Muscle layer of colon (tissue), 2 donors: Measurements from ENCODE around the gene SDF4.
A peak's percentile ranks its signal among the peaks of the same experiment; 100 is the strongest.

Source experiments
- H3K27ac ChIP-seq: one replicate; pipeline ENCODE4 v1.7.0; 2013; ENCODE audit warnings: low read depth, mild to moderate bottlenecking, low read length, moderate library complexity
- H3K27me3 ChIP-seq, 2 donors: one replicate each; pipeline ENCODE4 v1.7.0; 2013; ENCODE audit warnings: low read length in 2 of 2, mild to moderate bottlenecking in 2 of 2; ENCODE audit not compliant: insufficient read depth in 2 of 2, control insufficient read depth in 1 of 2
- H3K36me3 ChIP-seq: one replicate; pipeline ENCODE4 v1.7.0; 2013; ENCODE audit warnings: mild to moderate bottlenecking, low read length; ENCODE audit not compliant: insufficient read depth
- H3K4me1 ChIP-seq: one replicate; pipeline ENCODE4 v1.7.0; 2013; ENCODE audit warnings: mild to moderate bottlenecking, low read length; ENCODE audit not compliant: insufficient read depth
- H3K4me3 ChIP-seq, 2 donors: one replicate each; pipeline ENCODE4 v1.7.0; 2013; ENCODE audit warnings: low read length in 2 of 2, low read depth in 1 of 2, mild to moderate bottlenecking in 1 of 2, moderate library complexity in 1 of 2
- H3K9ac ChIP-seq: one replicate; pipeline ENCODE4 v1.7.0; 2013; ENCODE audit warnings: low read length
- H3K9me3 ChIP-seq: one replicate; pipeline ENCODE4 v1.7.0; 2013; ENCODE audit warnings: mild to moderate bottlenecking, low read length
- donor health status: abdominal sarcoma.
- donor health status: Adenocarcinoma of cecum.

Gene SDF4

GRCh38 chr1:1231400-1232207 lies at the start of gene SDF4:
Gene SDF4 (minus strand): TSS chr1:1232001. CDS start chr1:1228772, 3,229 bp downstream.
- H3K9ac ChIP-seq: peak within 1 kb of the TSS; percentile 76
- no peaks in the 10 kb centered on the region for H3K9me3 ChIP-seq
- H3K4me1 ChIP-seq: peaks cover 25% of the 10 kb centered on the region
- peaks cover 17% of the 10 kb centered on the region for H3K36me3 ChIP-seq
- peaks cover 0 to 2% of the 10 kb centered on the region in 2 donors for H3K27me3 ChIP-seq
- H3K27ac ChIP-seq: peak within 1 kb of the TSS; percentile 75
- peak within 1 kb of the TSS; percentile 66 to 99 for H3K4me3 ChIP-seq

- H3K4me3 ChIP-seq: no peak overlapping the region
- H3K9ac ChIP-seq: no peak overlapping the region
- H3K27ac ChIP-seq: no peak overlapping the region
- H3K4me1 ChIP-seq: no peaks in the 10 kb centered on the region
- peaks cover 0 to 14% of the 10 kb centered on the region in 2 donors for H3K27me3 ChIP-seq
- H3K9me3 ChIP-seq: no peaks in the 10 kb centered on the region
- no peaks in the 10 kb centered on the region for H3K36me3 ChIP-seq
These were observed 49.1 kb upstream of the SDF4 start for GRCh38 chr1:1280782-1281481.

- Histone ChIP-seq H3K4me1 (peaks cover 7% of the 10 kb centered on the region), H3K4me3 (no peak overlapping the region), H3K27me3 (no peaks in the 10 kb centered on the region), H3K27ac (no peak overlapping the region), H3K36me3 (no peaks in the 10 kb centered on the region), H3K9me3 (no peaks in the 10 kb centered on the region), H3K9ac (no peak overlapping the region)
These were observed 47.2 kb upstream of the SDF4 start for GRCh38 chr1:1279028-1279427.

- Histone ChIP-seq H3K9me3 (no peaks in the 10 kb centered on the region), H3K36me3 (no peaks in the 10 kb centered on the region), H3K9ac (no peak overlapping the region), H3K27me3 (no peaks in the 10 kb centered on the region), H3K4me3 (no peak overlapping the region), H3K27ac (no peak overlapping the region), H3K4me1 (peaks cover 7% of the 10 kb centered on the region)
These were observed 46.8 kb upstream of the SDF4 start for GRCh38 chr1:1278620-1279019.

GRCh38 chr1:1275836-1276235 lies 44.0 kb upstream of the SDF4 start:
- H3K4me3 ChIP-seq: no peak overlapping the region
- no peak overlapping the region for H3K27ac ChIP-seq

DNA sequence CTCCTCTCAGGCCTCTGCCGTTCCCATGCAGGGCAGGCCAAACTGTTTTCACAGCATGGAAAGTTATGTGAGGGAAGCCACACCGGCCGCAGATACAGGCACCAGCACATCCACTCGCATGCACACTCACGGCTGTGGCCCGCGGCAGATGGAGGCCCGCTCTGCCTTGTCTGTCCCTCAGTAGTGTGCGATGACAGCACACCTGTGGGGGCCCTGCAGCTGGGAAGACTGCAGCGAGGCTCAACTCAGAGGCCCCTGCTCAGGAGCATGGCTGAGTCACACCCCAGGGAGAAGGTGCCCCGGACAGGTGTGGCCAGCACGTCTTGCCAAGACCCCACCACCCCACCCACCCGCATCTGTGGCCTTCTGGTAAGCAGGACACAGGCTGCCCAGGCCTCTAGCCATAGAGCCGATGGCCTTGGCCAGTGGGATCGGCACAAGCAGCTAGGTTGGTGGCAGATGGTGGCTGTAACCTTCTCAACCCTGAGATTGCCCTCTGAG lies 43.2 kb upstream of the SDF4 start:
- no peaks in the 10 kb centered on the region for H3K9me3 ChIP-seq
- peak overlapping the region in 1 of 2 donors; percentile 63 for H3K4me3 ChIP-seq
- no peaks in the 10 kb centered on the region for H3K27me3 ChIP-seq
- no peaks in the 10 kb centered on the region for H3K36me3 ChIP-seq
- peaks cover 36% of the 10 kb centered on the region for H3K4me1 ChIP-seq
- H3K9ac ChIP-seq: no peak overlapping the region
- H3K27ac ChIP-seq: peak overlapping the region; percentile 54

More at GRCh38 chr1:1275836-1276235, 44.0 kb upstream of the SDF4 start:
- Histone ChIP-seq H3K9me3 (no peaks in the 10 kb centered on the region), H3K9ac (no peak overlapping the region), H3K4me1 (peaks cover 27% of the 10 kb centered on the region), H3K27me3 (no peaks in the 10 kb centered on the region), H3K36me3 (no peaks in the 10 kb centered on the region)

GRCh38 chr1:1274299-1274930 lies 42.6 kb upstream of the SDF4 start:
- peaks cover 37% of the 10 kb centered on the region for H3K4me1 ChIP-seq
- H3K9me3 ChIP-seq: no peaks in the 10 kb centered on the region
- H3K4me3 ChIP-seq: peak overlapping the region; percentile 63 to 66
- no peaks in the 10 kb centered on the region for H3K27me3 ChIP-seq
- no peaks in the 10 kb centered on the region for H3K36me3 ChIP-seq
- H3K27ac ChIP-seq: peak overlapping the region; percentile 54
- H3K9ac ChIP-seq: peak overlapping the region; percentile 44

GRCh38 chr1:1273512-1274298 lies 41.9 kb upstream of the SDF4 start, which contains the start of gene UBE2J2:
Gene UBE2J2 (minus strand): TSS chr1:1273854. CDS start chr1:1267992, 5,862 bp downstream.
- H3K9me3 ChIP-seq: no peaks in the 10 kb centered on the region
- H3K9ac ChIP-seq: peak within 1 kb of the TSS; percentile 80
- H3K4me1 ChIP-seq: peaks cover 37% of the 10 kb centered on the region
- H3K27me3 ChIP-seq: no peaks in the 10 kb centered on the region
- peak within 1 kb of the TSS; percentile 54 for H3K27ac ChIP-seq
- H3K36me3 ChIP-seq: no peaks in the 10 kb centered on the region
- H3K4me3 ChIP-seq: peak within 1 kb of the TSS; percentile 66 to 91

DNA sequence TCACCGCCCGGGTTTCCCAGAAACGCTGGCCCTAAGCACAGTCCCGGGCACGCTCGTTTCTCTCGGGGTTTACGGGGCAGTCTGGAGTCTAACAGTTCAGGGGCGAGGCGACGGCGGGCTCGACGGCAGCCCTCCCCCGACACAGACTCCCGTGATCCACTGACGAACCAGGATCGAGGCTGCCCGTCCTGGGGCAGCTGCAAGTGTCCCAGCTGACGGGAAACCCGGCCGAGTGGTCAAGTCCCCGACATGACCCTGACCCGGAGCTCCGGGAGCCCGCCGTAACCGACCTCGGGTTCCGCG lies 41.4 kb upstream of the SDF4 start:
- H3K27me3 ChIP-seq: no peaks in the 10 kb centered on the region
- H3K4me1 ChIP-seq: peaks cover 37% of the 10 kb centered on the region
- peak overlapping the region; percentile 56 to 91 for H3K4me3 ChIP-seq
- no peaks in the 10 kb centered on the region for H3K9me3 ChIP-seq
- H3K36me3 ChIP-seq: peaks cover 5% of the 10 kb centered on the region
- H3K27ac ChIP-seq: peak overlapping the region; percentile 41
- H3K9ac ChIP-seq: peak overlapping the region; percentile 80

DNA sequence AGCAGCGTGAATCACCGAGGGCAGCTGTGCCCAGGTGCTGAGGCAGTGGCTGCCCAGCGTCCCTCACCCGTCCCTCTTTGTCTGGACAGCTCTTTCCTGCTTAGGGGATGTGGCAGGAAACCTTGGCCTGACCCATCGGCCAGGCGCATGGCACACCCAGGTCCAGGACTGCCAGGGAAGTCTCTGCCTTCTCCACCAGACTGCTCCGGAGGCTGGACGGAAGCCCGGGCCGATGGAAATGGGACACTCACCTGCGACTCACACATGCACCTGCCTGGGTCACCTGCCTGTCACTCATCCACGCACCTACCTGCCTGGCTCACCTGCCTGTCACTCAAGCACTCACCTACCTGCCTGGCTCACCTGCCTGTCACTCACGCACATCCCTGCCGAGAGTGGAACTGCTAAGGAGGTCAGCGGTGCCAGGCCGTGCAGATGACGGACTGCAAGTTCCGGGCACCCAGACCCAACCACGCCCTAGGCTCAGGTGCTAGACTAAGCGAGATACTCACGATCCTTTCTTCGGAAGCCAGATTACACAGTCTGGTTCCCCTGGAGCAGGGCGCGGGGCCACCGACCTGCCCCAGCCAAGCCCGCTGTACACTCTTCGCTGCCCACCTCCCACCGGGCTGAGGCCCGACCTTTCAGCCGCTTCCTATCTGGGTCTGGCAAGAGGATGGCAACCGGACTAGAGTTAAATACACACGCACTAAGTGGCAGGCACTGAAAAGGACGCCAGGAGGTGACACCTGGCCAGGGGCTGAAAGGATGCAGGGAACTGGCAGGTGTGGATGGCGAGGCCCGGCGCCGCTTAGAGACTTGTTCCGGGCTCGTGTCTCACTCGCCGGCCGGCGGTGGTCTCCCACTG lies 40.8 kb upstream of the SDF4 start:
- Histone ChIP-seq H3K9me3 (no peaks in the 10 kb centered on the region), H3K36me3 (peaks cover 11% of the 10 kb centered on the region), H3K9ac (peak overlapping the region; percentile 80), H3K27me3 (no peaks in the 10 kb centered on the region), H3K4me1 (peaks cover 37% of the 10 kb centered on the region), H3K4me3 (peak overlapping the region; percentile 56 to 91), H3K27ac (peak overlapping the region; percentile 41)
